Breast epithelium (tissue), 3 donors: ENCODE data around the gene CXorf38.

ENCODE experiments used
- POLR2A ChIP-seq: fragments of 450-650 bp; IDR thresholded peaks from one replicate; pipeline ENCODE4 v1.6.1; 2016; ENCODE audit warnings: antibody characterized with exemption, mild to moderate bottlenecking, moderate library complexity
- POLR2AphosphoS5 ChIP-seq, 3 donors: sonication (generic); formaldehyde crosslinking; IDR thresholded peaks; one replicate each; pipeline ENCODE4 v1.6.1; 2017; ENCODE audit warnings: antibody characterized with exemption in 3 of 3
- TF ChIP-seq, protein P1 (sequence below), 3 donors: fragments of 450-650 bp; IDR thresholded peaks; one replicate each; pipeline ENCODE4 v1.5.1; 2016 to 2017; ENCODE audit warnings: antibody characterized with exemption in 3 of 3, mild to moderate bottlenecking in 3 of 3, moderate library complexity in 3 of 3

DNA sequence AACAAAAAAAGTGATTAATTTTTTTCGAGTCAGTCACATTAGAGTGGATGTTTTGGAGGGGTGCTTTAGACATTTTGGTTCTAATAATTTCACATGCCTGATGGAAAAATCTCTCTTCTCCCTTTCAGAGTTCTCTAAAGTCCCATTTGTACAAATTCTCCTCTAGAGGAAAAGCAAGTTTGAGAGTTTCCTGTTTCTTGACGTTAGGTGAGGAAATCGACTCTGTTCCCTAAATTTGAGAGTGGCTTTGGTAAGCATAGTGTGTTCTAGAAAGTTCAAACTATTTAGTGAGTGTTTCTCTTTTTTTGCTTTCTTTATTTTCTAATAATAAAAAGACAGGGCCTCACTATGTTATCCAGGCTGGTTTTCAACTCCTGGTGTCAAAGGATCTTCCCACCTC, 68.2 kb downstream of the CXorf38 start:
- TF ChIP-seq, protein P1, sequence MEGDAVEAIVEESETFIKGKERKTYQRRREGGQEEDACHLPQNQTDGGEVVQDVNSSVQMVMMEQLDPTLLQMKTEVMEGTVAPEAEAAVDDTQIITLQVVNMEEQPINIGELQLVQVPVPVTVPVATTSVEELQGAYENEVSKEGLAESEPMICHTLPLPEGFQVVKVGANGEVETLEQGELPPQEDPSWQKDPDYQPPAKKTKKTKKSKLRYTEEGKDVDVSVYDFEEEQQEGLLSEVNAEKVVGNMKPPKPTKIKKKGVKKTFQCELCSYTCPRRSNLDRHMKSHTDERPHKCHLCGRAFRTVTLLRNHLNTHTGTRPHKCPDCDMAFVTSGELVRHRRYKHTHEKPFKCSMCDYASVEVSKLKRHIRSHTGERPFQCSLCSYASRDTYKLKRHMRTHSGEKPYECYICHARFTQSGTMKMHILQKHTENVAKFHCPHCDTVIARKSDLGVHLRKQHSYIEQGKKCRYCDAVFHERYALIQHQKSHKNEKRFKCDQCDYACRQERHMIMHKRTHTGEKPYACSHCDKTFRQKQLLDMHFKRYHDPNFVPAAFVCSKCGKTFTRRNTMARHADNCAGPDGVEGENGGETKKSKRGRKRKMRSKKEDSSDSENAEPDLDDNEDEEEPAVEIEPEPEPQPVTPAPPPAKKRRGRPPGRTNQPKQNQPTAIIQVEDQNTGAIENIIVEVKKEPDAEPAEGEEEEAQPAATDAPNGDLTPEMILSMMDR (IDR thresholded peaks at IDR 0.05), result no peak
- no peak for TF ChIP-seq POLR2A
- no peak for TF ChIP-seq POLR2AphosphoS5 (IDR thresholded peaks at IDR 0.05)
